GDM1 (cell line): ENCODE measurements around the gene DMBT1.

Experiments used
- DNase-seq: peaks from one replicate; lab custom pipeline; 2025; lab: John Stamatoyannopoulos, UW

DMBT1 gene

DNA sequence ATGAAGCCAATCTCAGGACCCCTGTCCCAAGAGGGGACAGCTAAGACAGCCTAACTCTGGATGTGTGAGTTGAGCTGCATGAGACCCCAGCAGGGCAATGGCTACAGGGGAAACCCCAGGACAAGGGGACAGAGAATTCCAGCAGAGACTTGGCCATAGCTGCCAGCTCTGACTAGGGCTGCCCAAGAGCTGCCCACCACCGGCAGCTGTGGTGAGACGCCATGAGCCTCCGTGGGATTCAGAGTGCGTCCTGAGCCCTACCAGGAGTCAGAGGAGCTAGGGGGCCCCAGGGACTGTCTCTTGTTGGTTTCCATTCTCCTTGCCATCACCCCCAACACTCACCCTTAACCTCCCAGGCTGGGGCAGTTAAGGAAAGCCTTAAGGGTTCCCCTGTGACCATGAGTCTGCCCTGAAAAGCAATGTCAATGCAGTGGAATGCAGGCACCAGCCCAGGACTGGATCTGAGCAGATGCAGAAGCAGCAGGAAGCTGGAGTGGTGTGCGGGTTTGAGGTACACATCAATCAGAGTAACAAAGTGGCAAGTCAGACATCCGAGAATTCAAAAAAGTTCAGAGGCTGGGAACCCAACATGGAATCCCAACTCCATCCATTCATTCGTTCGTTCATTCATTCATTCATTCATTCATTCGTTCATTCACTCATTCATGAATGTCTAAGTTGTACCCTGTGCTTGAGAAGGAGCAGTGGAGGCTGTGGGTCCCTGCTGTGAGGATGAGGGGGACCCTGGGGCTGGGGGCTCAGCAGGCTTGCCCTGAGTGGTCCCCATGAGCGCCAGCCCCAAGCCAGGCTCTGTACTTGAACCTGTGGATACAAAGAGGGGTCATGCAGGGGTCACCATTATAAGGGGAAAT lies 86.2 kb downstream of the DMBT1 start:
- DNase-seq = no peak

DNA sequence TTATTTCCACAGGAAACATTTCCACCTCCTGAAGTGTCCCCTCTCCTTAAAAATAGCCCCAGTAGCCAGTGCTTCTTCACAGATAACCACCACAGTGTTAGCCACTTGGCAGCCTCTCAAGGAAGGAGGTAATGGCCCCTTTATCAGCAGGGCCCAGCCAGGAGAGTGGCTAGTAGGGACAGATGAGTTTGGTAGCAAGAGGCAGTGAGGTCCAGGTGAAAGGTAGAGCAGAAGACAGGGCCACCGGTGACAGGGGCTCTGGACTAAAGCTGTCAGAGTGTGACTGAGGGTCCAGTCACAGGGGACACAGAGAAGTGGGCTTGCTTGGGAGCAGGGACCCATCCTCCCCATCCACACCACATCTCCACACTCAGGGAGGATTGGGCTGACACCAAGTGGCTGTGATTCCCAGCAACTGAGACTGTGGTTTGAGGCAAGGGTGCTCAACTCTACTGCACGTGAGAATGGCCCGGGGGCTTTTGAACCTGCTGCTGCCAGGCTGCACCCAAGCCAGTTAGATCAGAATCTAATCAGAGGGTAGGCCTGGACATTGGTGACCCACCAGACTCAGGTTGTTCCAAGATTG lies 86.9 kb downstream of the DMBT1 start:
- DNase-seq = no peak

DNA sequence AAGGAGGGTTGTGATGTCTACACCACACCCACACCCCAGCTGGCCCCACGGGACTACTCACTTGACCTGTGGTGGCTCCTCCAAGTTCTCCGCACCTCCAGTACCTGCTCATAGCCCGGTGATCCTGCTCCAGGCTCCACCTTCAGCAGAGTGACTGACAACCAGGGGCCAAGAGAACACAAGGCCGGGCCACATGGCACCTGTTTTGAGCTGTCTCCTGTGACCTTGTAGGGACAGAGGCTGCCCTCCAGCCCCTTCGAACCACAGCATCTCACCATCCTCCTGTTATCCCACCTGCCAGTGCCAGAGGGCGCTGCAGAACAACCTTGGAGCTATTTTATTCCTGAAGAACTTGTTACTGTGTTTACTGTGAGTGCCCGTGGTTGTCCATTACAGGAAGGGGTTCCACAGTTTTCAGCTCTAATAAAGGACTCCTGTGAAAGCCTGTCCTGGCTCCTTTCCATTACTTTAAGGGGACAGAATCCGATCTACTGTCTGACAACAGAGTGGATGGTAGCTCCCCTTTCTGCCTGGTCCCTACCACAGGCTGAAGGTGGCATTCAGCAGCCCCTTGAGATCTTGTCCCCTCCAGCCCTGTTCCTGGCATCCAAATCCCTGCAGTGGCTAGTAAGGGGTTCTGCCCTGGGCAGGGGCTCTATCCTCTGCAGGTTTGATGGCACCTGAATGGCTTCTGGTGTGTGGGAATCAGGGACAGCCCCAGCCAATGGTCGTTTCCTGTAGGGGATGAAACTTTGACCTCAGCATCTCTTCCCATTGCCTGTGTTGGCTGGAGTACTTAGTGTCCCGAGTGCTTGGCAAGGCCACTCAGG lies 88.3 kb downstream of the DMBT1 start:
- DNase-seq = no peak

DNA sequence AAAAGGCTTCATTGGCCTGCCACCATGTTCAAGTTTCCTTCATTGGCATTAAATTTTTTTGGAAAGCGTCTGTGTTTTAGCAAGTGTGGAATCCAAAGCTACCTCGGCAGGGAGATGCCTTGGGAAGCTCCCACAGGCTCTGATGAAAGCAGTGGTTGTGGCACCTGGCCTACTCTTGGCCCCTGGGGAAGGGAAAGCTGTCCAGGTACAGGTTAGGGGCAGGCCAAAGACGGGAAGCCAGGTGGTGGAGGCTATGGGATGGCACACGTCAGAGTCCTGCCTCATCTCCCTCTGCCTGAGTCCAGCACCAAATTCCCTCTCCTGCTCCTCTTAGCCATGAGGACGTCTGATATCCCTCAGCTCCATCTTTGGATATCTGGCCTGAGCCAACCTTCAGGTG lies 89.3 kb downstream of the DMBT1 start:
- DNase-seq = no peak

DNA sequence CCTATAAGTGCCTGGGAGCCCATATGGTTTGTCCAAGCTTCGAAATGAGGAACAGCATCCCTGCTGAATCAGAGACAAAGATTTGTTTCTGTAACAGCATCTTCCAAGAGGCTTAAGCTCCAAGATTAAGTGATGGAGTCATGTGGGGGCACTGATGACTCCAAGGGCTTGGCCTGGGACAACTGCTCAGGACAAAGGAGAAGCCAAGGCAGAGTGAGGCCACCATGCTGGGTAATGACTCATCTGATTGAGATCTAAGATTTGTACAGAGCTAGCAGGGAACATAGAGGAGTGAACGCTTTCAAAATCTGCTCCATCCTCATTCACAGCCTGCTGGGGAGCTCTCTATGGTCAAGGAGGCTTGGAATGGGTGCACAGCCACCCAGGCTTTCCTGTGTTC lies 89.8 kb downstream of the DMBT1 start:
- no peak for DNase-seq

DNA sequence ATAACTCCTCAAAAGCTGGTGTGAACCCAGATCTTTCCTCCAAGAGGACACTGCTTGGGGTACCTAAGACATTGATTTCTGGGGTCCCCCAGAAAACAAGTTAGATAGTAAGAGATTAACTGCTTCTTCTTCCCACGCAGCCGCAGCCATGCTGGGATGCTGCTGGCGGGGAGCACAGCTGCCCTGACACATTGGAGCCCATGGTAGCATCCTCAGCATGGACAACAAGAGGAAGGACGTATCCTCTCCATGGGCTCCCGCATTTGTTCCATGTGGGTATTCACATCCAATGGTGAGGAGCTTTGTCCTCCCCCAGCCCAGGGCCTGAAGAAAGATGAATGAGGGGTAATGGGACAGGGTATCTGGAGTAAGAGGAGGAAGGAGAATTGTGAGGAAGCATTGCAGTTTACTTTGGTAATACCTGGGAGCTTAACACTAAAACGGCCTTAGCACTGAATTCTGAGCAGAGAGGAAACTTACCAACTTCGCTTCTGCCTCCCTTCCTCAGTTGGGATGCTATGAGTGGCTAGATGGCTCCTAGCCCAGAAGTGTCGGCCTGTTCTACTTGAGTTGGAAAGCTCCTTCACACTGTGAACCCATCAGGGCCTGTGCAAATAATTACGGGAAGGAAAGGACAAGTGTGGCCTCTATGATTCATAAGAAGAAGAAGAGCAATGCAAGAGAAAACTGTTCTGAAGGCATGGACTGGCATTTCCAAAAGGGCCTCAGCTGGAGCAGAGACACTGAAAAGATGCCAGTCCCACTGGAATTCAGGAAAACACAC lies 95.2 kb downstream of the DMBT1 start:
- DNase-seq = no peak

DNA sequence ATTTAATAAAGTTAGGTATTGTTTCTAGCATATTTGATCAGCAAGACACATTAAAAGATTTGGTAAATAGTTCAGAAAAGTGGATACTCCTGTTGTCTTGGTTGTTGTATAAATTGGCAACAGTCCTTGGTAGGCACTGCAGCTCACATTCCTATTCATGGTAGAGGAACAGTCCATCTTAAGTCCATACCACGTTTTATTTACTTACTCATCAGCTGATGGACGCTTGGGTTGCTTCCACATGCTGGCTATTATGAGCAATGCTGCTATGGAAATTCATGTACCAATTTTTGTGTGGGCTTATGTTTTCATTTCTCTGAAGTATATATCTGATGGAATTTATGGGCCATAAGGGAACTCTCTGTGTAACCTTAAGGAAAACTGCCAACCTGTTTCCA lies 95.8 kb downstream of the DMBT1 start:
- DNase-seq = no peak

DNA sequence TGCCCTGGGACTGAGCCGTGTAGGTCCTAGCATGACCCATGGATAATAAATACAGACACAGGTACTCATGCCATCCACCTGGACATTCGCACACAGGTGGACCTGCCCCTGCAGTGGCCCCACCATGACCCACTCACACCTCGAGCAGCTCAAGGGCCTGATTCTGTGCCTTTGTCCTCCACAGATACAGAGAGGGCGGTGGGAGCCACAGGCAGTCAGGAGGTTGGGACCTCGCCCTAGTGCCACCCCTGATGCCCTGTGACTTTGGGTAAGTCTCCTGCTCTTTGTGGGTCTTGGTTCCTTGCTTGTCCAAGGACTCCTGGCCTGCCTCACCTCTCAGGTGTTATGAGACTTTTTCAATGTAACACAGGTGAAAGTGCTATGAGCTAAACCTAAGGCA lies 96.2 kb downstream of the DMBT1 start:
- DNase-seq = no peak

DNA sequence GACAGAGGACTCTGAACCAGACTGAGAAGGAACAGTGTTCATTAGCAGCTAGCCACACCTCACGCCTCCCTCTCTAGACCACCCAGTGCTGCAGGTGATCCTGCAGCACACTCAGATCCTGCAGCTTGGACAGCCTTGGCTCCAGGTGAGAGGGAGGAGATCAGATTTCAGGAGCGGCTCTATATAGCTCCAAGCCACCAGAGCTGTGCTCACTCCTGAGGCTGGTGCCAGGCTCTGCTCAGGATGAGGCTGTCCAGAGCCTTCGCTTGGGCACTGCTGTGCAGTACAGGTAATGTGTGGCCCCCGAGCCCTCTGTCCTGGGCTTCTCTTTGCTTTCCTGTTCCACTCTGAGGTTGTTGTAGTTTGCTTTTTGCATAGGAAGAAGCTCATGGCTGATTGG lies 96.7 kb downstream of the DMBT1 start:
- no peak for DNase-seq

DNA sequence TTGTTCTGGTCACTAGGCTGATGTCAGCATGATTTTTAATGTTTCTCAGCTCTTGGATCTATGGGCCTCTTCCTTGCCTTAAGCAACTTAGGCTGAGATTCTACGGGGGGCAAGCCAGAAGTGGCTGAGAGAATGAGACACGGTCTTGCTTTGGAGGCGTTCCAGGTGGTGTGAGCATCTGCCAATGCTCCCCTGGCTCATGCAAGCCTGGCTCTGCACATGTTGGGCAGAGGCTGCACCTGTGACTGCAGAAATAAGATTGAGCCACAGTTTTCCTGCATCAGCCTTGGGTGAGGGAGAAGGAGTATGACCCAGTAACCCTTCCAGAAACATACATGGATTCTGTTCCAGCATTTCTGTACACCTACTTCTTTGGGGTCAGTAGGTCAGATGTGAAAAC lies 97.2 kb downstream of the DMBT1 start:
- DNase-seq = no peak

DNA sequence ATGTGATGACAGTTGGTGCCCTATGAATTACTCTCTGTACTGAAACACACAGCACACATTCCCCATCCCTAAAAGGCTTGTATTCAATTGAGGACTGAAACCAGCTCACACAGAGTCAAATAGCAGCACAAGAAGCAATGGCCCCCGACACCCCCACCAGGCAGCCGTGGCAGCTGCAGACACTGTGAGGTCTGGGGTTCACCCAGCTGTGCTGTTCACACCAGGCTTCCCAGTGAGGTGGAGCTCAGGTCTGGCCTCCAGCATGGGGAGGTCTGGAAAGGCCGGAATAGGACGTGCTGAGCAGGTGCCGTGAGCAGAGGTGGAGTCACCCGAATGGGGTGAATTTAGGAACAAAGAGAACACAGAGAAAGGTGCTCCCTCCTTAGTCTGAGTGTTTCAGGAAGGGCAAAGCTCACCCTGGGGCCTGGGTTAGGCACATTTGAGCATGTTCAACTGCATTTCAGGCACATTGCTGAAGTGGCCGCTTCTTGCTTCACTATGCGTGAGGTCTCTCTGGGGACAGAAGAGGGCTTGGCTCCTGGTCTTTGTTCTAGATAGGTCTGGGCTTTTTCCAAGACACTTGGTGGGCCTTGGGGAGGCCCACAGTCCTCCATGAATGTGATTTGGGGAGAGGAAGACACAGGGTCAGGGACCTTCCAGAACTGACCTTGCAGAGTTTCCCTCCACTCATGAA lies 97.9 kb downstream of the DMBT1 start:
- no peak for DNase-seq

DNA sequence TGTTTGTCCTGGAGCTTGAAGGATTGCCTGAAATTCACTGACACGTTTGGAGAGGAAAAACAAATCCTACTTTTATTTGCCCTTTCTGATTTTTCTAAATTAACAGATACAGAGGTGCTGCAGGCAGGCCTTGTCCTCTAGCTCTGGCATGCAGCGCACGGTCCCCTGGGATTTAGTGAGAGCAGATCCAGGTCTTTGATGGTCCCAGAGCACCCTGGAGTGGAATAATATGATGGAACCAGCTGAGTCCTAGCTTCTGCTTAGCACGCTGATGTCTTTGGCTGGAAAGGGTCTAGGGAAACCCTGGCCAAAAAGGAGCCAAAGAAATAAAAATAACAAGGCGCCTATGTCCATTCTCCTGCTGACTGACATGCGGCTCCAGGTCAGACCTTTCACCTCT lies 98.6 kb downstream of the DMBT1 start:
- no peak for DNase-seq

DNA sequence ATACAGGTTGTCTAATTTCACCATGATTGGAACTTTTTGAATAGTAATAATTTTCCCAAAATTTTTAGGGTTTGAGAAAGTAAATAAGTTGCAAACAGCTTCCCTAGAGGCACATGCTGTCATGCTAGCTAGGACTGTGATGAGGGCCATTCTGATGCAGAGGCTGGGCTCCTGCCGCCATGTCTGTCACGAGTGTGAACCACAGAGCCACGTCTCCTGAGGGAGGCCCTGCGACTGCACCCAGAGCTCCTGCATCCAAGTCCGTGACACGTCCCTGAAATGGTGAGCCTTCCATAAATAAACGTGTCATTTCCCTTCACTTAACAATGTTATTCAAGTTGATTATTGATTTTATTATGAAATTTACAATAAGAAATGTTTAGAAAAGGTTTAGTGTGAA lies 99.1 kb downstream of the DMBT1 start:
- DNase-seq = no peak

DNA sequence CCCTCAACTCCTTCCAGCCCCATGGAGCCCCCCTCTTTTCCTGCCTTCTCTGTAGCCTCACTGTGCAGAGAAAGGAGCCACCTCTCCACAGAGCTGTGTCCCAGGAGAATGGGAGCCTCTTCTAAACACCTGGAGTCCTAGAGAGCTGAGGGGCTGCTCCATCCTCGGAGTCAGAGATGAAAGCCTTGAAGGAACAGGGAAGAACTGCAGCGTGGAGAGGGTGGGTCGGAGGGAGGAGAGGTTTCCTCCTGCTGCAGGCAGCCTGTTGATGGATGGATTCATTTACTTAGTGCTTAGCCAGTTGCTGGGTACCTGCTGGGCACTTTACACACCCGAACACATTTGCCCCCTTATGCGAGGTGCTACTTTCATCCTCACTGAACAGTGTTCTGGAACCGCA lies 100.1 kb downstream of the DMBT1 start:
- no peak for DNase-seq

DNA sequence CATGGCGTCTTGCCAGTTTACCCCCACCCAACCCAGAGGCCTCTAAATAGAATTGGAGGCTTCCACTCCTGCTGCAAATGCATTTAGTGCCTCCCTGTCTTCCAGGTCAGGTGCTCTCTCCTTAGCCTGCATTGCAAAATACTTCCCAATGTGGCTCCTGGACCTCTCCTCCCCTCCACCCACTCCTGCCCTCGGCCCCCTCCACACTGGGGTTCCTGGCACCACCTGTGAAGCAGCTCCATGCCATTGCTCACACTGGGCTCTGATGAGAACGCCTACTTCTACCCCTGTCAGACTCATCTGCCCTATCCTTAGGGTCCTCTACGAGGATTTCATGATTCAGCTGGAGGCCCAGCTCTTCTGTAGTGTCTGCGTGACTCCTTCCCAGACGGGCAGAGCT lies 101.7 kb downstream of the DMBT1 start:
- DNase-seq = no peak

DNA sequence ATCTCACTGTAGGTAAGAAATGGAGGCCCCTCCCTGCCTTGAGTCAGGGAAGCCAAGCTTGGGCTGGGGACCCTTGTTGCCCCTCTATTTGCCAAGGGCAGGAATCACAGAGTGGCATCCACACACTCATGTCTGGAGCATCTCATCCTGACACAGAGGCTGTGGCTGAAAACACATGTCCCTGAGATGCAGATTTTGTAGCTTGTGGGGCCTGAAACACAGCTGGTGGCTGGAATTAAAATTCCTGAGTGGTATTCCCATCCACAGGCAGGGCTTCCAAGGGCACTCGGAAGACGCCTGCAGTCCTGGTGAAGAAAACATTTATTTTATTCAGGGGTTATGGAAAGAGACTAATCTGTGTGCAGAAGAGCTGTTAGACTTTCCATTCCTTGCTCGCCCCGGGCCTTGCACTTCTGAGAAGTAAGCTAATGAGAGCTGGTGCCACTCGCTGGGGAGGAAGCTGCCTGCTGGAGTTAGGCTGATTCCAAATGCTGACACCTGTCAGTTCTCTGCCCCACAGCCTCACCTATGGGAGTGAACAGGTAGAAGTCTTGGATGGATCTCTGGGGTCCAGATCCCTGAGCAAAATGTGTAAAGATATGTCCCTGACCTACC lies 103.1 kb downstream of the DMBT1 start:
- no peak for DNase-seq

DNA sequence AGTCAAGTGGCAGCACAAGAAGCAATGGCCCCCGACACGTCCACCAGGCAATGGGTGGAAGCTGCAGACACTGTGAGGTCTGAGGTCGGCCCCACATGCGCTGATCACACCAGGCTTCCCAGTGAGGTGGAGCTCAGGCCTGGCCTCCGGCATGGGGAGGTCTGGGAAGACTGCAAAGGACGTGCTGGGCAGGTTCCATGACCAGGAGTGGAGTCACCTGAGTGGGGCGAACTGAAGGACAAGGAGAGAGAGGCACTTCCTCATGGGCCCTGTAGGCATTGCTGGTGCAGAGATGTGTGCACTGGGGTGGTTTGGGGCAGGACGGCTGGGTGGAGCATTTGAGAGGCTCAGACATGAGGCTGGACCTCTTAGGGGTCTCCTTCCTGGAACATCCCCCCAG lies 103.9 kb downstream of the DMBT1 start:
- no peak for DNase-seq

DNA sequence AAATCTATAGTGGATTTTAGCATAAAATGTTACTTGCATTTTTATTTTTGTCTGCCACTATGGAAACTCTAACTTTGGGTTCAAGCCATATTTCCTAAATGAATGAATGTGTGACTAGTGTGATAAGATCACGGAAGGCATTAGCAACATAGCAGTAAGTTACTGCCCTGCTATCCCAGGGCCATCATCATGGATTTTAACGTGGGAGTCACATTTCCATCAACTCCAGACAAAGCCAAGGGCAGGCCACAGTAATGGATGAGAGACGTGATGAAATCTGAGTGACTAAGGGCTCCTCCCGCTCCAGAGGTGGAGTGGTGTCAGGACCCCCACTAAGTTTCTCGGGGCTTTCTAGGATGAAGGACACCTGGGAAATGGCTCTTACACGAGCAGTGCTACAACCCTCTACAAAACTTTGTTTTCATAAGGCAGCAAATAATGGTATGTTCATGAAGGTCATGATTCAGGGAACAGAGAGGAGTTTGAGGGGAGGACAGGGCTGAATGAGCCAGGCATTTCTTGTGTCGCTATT lies 104.8 kb downstream of the DMBT1 start:
- DNase-seq = no peak

DNA sequence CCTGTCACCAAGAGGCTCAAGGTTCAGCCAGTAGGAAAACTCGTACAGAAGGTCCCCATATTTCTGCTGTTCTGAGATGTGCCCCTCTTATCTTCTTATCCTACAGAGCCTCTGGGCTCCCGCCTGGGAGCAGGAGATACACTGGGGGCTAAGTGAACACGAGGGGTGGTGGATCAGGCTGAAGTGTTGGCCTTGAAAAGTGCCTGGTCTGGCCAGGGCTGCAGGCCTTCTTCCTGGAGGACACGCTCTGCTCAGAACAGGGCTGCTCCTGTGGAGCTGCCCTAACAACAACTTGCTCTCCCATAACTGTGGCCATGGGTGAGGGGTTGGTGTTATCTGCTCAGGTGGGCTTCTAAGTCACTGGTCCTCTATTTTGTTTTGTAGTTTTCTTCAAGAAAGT lies 105.4 kb downstream of the DMBT1 start:
- no peak for DNase-seq

DNA sequence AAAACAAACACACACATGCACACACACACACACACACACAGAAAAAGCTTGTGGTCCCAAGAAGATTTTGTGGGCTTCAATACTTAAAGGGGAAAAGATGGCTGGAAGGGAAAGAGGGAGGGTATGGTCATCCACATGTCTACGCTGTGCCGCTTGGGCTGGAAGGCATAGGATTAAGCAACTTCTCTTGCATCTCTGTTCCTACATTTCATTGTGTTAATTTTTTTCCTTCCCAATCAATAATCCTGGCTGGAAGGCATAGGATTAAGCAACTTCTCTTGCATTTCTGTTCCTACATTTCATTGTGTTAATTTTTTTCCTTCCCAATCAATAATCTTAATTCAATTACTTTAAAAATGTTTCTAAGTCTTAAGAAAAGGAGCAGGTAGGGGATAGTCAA lies 108.5 kb downstream of the DMBT1 start:
- DNase-seq = no peak

DNA sequence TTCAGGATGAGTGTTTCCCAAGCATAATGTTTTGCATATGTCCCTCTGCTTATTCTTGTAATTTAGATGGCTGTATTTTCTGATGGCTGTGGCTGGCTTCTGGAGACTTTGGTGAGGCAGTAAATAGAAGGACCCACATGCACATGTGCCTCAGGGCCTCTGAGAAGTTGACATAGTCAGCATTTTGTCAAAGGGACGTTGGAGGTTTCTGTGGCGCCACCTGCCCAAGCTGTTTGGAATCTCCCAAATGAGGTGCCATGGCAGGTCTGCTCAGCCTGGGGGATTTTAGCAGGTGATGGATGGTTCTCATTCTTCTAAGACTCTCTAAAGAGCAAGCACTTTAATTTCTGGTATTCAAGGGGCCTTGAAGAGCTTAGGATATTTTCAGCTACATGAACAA lies 109.3 kb downstream of the DMBT1 start:
- no peak for DNase-seq
